ENCODE data around the gene MOV10L1. TPM values are rescaled to one million over a fixed set of nuclear protein-coding genes. Genes with fewer than 3 reads are reported as not detected.

The MOV10L1 gene
- total and polyA plus RNA-seq, 10 donors: 0.10 to 0.37 (median 0.15) TPM; not detected in 7

GRCh38 chr22:50188356-50188755 is 98.5 kb downstream of the MOV10L1 start:
- Histone ChIP-seq H3K27ac (peak overlapping the region in 6 of 8 donors; percentile 89 to 99 (median 97)), H3K36me3 (peaks cover 0 to 6% (median 1%) of the 10 kb centered on the region in 6 donors), H3K4me3 (peak overlapping the region in 1 of 8 donors; percentile 2), H3K4me1 (peaks cover 61 to 95% (median 92%) of the 10 kb centered on the region in 6 donors), H3K9me3 (no peaks in the 10 kb centered on the region), H3K27me3 (replicated peaks in 1 of 7) (peaks cover 0 to 12% (median 0%) of the 10 kb centered on the region in 7 donors)
- no peak for TF ChIP-seq POLR2AphosphoS5 (IDR thresholded peaks at IDR 0.05)
- TF ChIP-seq CTCF (IDR thresholded peaks at IDR 0.05 in 8 of 11, conservative IDR thresholded peaks at IDR 0.05 in 3 of 11): no peak
- TF ChIP-seq POLR2A (IDR thresholded peaks at IDR 0.05): no peak
- DNase-seq: peak; percentile 83
- intact Hi-C loops (cut with DNase I; ENCODE audit: low total_unique reads): no loop called here
- whole genome bisulfite sequencing, 5 donors: 83 to 97% (median 94%) methylated on average over 1 to 11 of the region's 11 CpGs

- DNase-seq: peak; percentile 87
- peaks cover 0 to 15% (median 11%) of the 10 kb centered on the region in 6 donors for H3K36me3 ChIP-seq
- TF ChIP-seq POLR2AphosphoS5 (IDR thresholded peaks at IDR 0.05) (peak in 2 of 3 donors; percentile 13 to 38), POLR2A (IDR thresholded peaks at IDR 0.05) (no peak)
- H3K4me3 ChIP-seq: peak overlapping the region in 2 of 8 donors; percentile 47 to 68
- H3K9me3 ChIP-seq: no peaks in the 10 kb centered on the region
- H3K27ac ChIP-seq: peak overlapping the region; percentile 85 to 99 (median 96)
- intact Hi-C loops (cut with DNase I; ENCODE audit: low total_unique reads): no loop called here
- H3K4me1 ChIP-seq: peaks cover 61 to 95% (median 92%) of the 10 kb centered on the region in 6 donors
- H3K27me3 ChIP-seq (replicated peaks in 1 of 7): peaks cover 0 to 9% (median 0%) of the 10 kb centered on the region in 7 donors
- 62 to 84% (median 66%) methylated on average over 12 to 20 of the region's 20 CpGs for WGBS, 5 donors
These were observed 99.5 kb downstream of the MOV10L1 start for GRCh38 chr22:50189184-50189848.

- Histone ChIP-seq H3K4me3 (peak overlapping the region; percentile 20 to 68 (median 42)), H3K4me1 (peaks cover 61 to 95% (median 92%) of the 10 kb centered on the region in 6 donors), H3K27ac (peak overlapping the region; percentile 85 to 99 (median 96)), H3K27me3 (replicated peaks in 1 of 7) (peaks cover 0 to 4% (median 0%) of the 10 kb centered on the region in 7 donors), H3K36me3 (peaks cover 0 to 20% (median 16%) of the 10 kb centered on the region in 6 donors), H3K9me3 (no peaks in the 10 kb centered on the region)
- no peak for TF ChIP-seq POLR2AphosphoS5 (IDR thresholded peaks at IDR 0.05)
- TF ChIP-seq POLR2A (IDR thresholded peaks at IDR 0.05): no peak
- no peak for TF ChIP-seq CTCF (IDR thresholded peaks at IDR 0.05 in 8 of 11, conservative IDR thresholded peaks at IDR 0.05 in 3 of 11)
- DNase-seq: peak; percentile 85
- intact Hi-C loops (cut with DNase I; ENCODE audit: low total_unique reads): no loop called here
- 0 to 21% (median 12%) methylated on average over 3 to 4 of the region's 4 CpGs for WGBS, 5 donors
These were observed 100.0 kb downstream of the MOV10L1 start for GRCh38 chr22:50189849-50190181.

- intact Hi-C loops (cut with DNase I; ENCODE audit: low total_unique reads): no loop called here
- peak; percentile 99 for DNase-seq
These were observed 100.6 kb downstream of the MOV10L1 start for GRCh38 chr22:50190182-50190940.

More at GRCh38 chr22:50190182-50190940, 100.6 kb downstream of the MOV10L1 start:
- Histone ChIP-seq H3K27me3 (replicated peaks in 1 of 7) (no peaks in the 10 kb centered on the region), H3K36me3 (peaks cover 0 to 26% (median 19%) of the 10 kb centered on the region in 6 donors), H3K4me1 (peaks cover 60 to 95% (median 92%) of the 10 kb centered on the region in 6 donors), H3K4me3 (peak overlapping the region; percentile 20 to 68 (median 42)), H3K27ac (peak overlapping the region; percentile 85 to 99 (median 96)), H3K9me3 (no peaks in the 10 kb centered on the region)
- WGBS, 5 donors: 0 to 3% (median 1%) methylated on average over 11 to 43 of the region's 43 CpGs
- TF ChIP-seq POLR2AphosphoS5 (IDR thresholded peaks at IDR 0.05) (peak; percentile 87 to 92 (median 90)), CTCF (IDR thresholded peaks at IDR 0.05 in 8 of 11, conservative IDR thresholded peaks at IDR 0.05 in 3 of 11) (peak in 10 of 11 experiments; percentile 18 to 71 (median 48)), POLR2A (IDR thresholded peaks at IDR 0.05) (no peak)

Data from spleen (tissue), 11 donors.